Fibroblast of lung (primary cell): ENCODE measurements around the gene DIS3L.

Source experiments
- EZH2 ChIP-seq: IDR thresholded peaks from 2 replicates; pipeline ENCODE4 v1.5.1; 2012; ENCODE audit warnings: low read length, control low read depth, mild to moderate bottlenecking; ENCODE audit errors: missing control alignments
- TF ChIP-seq, protein P1 (sequence below), 2 donors: IDR thresholded peaks in 1 of 2; conservative IDR thresholded peaks in 1 of 2; 1 replicate in 1 of 2; 2 replicates in 1 of 2; pipeline ENCODE4 v1.5.1; 2011 to 2012; ENCODE audit warnings: low read length in 2 of 2, control low read depth in 1 of 2, inconsistent platforms in 1 of 2, low read depth in 1 of 2, mild to moderate bottlenecking in 1 of 2

DNA sequence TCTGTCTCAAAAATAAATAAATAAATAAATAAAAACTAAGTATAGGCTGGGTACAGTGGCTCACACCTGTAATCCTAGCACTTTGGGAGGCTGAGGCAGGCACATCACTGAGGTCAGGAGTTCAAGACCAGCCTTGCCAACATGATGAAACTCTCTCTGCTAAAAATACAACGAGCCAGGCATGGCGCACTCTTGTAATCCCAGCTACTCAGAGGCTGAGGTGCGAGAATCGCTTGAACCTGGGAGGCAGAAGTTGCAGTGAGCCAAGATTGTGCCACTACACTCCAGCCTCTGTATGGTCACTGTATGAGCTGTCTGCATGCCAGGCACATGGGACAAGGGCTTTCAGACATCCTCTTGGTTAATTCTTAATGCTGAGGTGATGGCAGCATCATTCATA lies 34.4 kb downstream of the DIS3L start:
- no peak for TF ChIP-seq EZH2
- TF ChIP-seq, protein P1, sequence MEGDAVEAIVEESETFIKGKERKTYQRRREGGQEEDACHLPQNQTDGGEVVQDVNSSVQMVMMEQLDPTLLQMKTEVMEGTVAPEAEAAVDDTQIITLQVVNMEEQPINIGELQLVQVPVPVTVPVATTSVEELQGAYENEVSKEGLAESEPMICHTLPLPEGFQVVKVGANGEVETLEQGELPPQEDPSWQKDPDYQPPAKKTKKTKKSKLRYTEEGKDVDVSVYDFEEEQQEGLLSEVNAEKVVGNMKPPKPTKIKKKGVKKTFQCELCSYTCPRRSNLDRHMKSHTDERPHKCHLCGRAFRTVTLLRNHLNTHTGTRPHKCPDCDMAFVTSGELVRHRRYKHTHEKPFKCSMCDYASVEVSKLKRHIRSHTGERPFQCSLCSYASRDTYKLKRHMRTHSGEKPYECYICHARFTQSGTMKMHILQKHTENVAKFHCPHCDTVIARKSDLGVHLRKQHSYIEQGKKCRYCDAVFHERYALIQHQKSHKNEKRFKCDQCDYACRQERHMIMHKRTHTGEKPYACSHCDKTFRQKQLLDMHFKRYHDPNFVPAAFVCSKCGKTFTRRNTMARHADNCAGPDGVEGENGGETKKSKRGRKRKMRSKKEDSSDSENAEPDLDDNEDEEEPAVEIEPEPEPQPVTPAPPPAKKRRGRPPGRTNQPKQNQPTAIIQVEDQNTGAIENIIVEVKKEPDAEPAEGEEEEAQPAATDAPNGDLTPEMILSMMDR (conservative IDR thresholded peaks at IDR 0.05 in 1 of 2, IDR thresholded peaks at IDR 0.05 in 1 of 2; ENCODE audit: low read depth in 1 of 2, low read length in 2 of 2) = no peak
